GM12878 (cell line): Measurements from ENCODE around the gene FBXW8.

Experiments used
- CREM ChIP-seq: IDR thresholded peaks from 2 replicates; pipeline ENCODE4 v1.6.1; 2014; ENCODE audit warnings: antibody characterized with exemption, low read depth
- CTCF ChIP-seq, 3 experiments: IDR thresholded peaks in 2 of 3; conservative IDR thresholded peaks in 1 of 3; 2 replicates each; pipeline ENCODE4 v1.5.1; 2011; ENCODE audit warnings: low read depth in 3 of 3, low read length in 3 of 3, mild to moderate bottlenecking in 3 of 3, control low read depth in 2 of 3, moderate library complexity in 2 of 3, inconsistent platforms in 1 of 3, mixed read lengths in 1 of 3; ENCODE audit not compliant: control insufficient read depth in 2 of 3, insufficient read depth in 1 of 3; ENCODE audit errors: extremely low read depth in 1 of 3
- NFYB ChIP-seq: IDR thresholded peaks from 2 replicates; pipeline ENCODE4 v1.6.1; 2011; ENCODE audit warnings: low read depth, mild to moderate bottlenecking, low read length, improper control_type of control experiment, moderate library complexity; ENCODE audit not compliant: insufficient read depth
- RELA ChIP-seq: fragments of 450-650 bp; IDR thresholded peaks from 2 replicates; pipeline ENCODE4 v1.8.0; 2014; ENCODE audit warnings: borderline replicate concordance; ENCODE audit not compliant: partially characterized antibody
- SUPT20H ChIP-seq: IDR thresholded peaks from 2 replicates; pipeline ENCODE4 v1.6.1; 2011; ENCODE audit warnings: low read depth, mild to moderate bottlenecking, low read length, moderate library complexity, borderline replicate concordance; ENCODE audit not compliant: control insufficient read depth
- SUZ12 ChIP-seq: fragments of 200-600 bp; sonication (generic); IDR thresholded peaks from one replicate; pipeline ENCODE4 v1.6.1; 2018; ENCODE audit warnings: antibody characterized with exemption, mild to moderate bottlenecking; ENCODE audit not compliant: unreplicated experiment
- YY1 ChIP-seq: IDR thresholded peaks from 2 replicates; pipeline ENCODE4 v1.6.1; 2011; ENCODE audit warnings: low read depth, mild to moderate bottlenecking, low read length
- ZNF274 ChIP-seq: IDR thresholded peaks from one replicate; pipeline ENCODE4 v1.8.0; 2011; ENCODE audit not compliant: insufficient read length, insufficient read depth

GRCh38 chr12:117067016-117067415, 156.3 kb downstream of the FBXW8 start:
- TF ChIP-seq CTCF (IDR thresholded peaks at IDR 0.05 in 2 of 3, conservative IDR thresholded peaks at IDR 0.05 in 1 of 3; ENCODE audit: control insufficient read depth in 2 of 3, extremely low read depth in 1 of 3, insufficient read depth in 1 of 3, low read depth in 3 of 3, low read length in 3 of 3) (no peak), RELA (no peak), SUPT20H (no peak), CREM (no peak), NFYB (no peak), SUZ12 (no peak), YY1 (no peak), ZNF274 (no peak)
